HEK293T (cell line): ENCODE measurements around the gene MAP4K1.

Source experiments
- CTCF ChIA-PET: fragments of 350-600 bp; formaldehyde crosslinking; extraction: SDS; loops from one replicate; lab custom pipeline; 2021; ENCODE audit warnings: antibody characterized with exemption, inconsistent platforms; lab: Yijun Ruan, JAX
- POLR2A ChIA-PET: fragments of 350-600 bp; formaldehyde crosslinking; extraction: SDS; loops from one replicate; lab custom pipeline; 2020; ENCODE audit warnings: antibody characterized with exemption, inconsistent platforms; lab: Yijun Ruan, JAX
- DNase-seq: peaks from one replicate; pipeline ENCODE4 v3.0.0; 2012; ENCODE audit warnings: mixed read lengths; ENCODE audit errors: extremely low spot score
- ARNT ChIP-seq: fragments of 450-650 bp; IDR thresholded peaks from 2 replicates; pipeline ENCODE4 v1.6.1; 2017; ENCODE audit warnings: mild to moderate bottlenecking
- BHLHE40 ChIP-seq: fragments of 450-650 bp; IDR thresholded peaks from 2 replicates; pipeline ENCODE4 v1.6.1; 2016; ENCODE audit warnings: mild to moderate bottlenecking, moderate library complexity, borderline replicate concordance
- CTBP1 ChIP-seq: fragments of 450-650 bp; IDR thresholded peaks from 2 replicates; pipeline ENCODE4 v1.6.1; 2016; ENCODE audit warnings: borderline replicate concordance
- ELF4 ChIP-seq: fragments of 450-650 bp; IDR thresholded peaks from 2 replicates; pipeline ENCODE4 v1.6.1; 2017; ENCODE audit warnings: antibody characterized with exemption
- FOXA1 ChIP-seq: fragments of 450-650 bp; IDR thresholded peaks from 2 replicates; pipeline ENCODE4 v1.6.1; 2016; ENCODE audit warnings: mild to moderate bottlenecking
- FOXK2 ChIP-seq: fragments of 450-650 bp; IDR thresholded peaks from 2 replicates; pipeline ENCODE4 v1.6.1; 2016; ENCODE audit warnings: mild to moderate bottlenecking
- FOXM1 ChIP-seq: fragments of 450-650 bp; IDR thresholded peaks from 2 replicates; pipeline ENCODE4 v1.6.1; 2017; ENCODE audit warnings: mild to moderate bottlenecking, borderline replicate concordance
- HDGF ChIP-seq: fragments of 450-650 bp; IDR thresholded peaks from 2 replicates; pipeline ENCODE4 v1.6.1; 2017; ENCODE audit warnings: antibody characterized with exemption, borderline replicate concordance
- L3MBTL2 ChIP-seq: fragments of 450-650 bp; conservative IDR thresholded peaks from 2 replicates; pipeline ENCODE4 v1.6.1; 2016; ENCODE audit warnings: mild to moderate bottlenecking
- LEF1 ChIP-seq: fragments of 450-650 bp; IDR thresholded peaks from 2 replicates; pipeline ENCODE4 v1.6.1; 2017; ENCODE audit warnings: mild to moderate bottlenecking, borderline replicate concordance
- NFRKB ChIP-seq: fragments of 450-650 bp; IDR thresholded peaks from 2 replicates; pipeline ENCODE4 v1.6.1; 2016; ENCODE audit warnings: mild to moderate bottlenecking, moderate library complexity
- SP1 ChIP-seq: fragments of 450-650 bp; IDR thresholded peaks from 2 replicates; pipeline ENCODE4 v1.6.1; 2017
- SUZ12 ChIP-seq: fragments of 450-650 bp; IDR thresholded peaks from 2 replicates; pipeline ENCODE4 v1.6.1; 2016; ENCODE audit warnings: mild to moderate bottlenecking
- TARDBP ChIP-seq: fragments of 450-650 bp; IDR thresholded peaks from 2 replicates; pipeline ENCODE4 v1.6.1; 2016
- ZNF384 ChIP-seq: fragments of 450-650 bp; IDR thresholded peaks from 2 replicates; pipeline ENCODE4 v1.6.1; 2016
- TF ChIP-seq, protein P1 (sequence below): fragments of 450-650 bp; IDR thresholded peaks from 2 replicates; pipeline ENCODE4 v1.6.1; 2016

The MAP4K1 gene

DNA sequence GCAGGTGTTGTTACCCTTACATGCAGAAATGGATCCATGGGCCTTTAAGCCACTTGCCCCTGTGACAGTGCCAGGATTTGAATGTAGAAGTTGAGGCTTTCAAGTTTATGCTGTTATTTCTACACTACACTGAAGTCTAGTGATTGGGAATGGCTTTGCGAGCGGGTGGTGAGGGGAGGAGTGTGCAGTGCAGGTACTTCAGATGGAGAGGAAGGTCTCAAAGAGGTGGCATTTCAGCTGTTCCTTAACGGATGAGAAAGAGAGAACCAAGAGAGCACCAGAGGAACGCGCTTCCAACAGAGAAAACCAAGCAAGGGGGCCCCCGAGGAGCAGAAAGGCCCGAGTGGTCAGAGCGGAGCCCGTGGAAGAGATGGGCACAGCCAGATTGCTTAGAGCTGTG lies 43.0 kb upstream of the MAP4K1 start:
- no peak for DNase-seq
- TF ChIP-seq FOXK2 (no peak), NFRKB (no peak), FOXA1 (no peak), BHLHE40 (no peak), CTBP1 (no peak), ELF4 (no peak), SUZ12 (no peak), LEF1 (no peak), TARDBP (no peak), HDGF (no peak), FOXM1 (no peak), ZNF384 (no peak), SP1 (no peak)
- TF ChIP-seq, protein P1, sequence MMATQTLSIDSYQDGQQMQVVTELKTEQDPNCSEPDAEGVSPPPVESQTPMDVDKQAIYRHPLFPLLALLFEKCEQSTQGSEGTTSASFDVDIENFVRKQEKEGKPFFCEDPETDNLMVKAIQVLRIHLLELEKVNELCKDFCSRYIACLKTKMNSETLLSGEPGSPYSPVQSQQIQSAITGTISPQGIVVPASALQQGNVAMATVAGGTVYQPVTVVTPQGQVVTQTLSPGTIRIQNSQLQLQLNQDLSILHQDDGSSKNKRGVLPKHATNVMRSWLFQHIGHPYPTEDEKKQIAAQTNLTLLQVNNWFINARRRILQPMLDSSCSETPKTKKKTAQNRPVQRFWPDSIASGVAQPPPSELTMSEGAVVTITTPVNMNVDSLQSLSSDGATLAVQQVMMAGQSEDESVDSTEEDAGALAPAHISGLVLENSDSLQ, result no peak
- ChIA-PET POLR2A (interaction anchor here (1.0 kb wide), 1 partner anchor 11 kb away, joined by 3 read pairs; no protein-coding TSS in a partner anchor), CTCF (no interaction called here)

DNA sequence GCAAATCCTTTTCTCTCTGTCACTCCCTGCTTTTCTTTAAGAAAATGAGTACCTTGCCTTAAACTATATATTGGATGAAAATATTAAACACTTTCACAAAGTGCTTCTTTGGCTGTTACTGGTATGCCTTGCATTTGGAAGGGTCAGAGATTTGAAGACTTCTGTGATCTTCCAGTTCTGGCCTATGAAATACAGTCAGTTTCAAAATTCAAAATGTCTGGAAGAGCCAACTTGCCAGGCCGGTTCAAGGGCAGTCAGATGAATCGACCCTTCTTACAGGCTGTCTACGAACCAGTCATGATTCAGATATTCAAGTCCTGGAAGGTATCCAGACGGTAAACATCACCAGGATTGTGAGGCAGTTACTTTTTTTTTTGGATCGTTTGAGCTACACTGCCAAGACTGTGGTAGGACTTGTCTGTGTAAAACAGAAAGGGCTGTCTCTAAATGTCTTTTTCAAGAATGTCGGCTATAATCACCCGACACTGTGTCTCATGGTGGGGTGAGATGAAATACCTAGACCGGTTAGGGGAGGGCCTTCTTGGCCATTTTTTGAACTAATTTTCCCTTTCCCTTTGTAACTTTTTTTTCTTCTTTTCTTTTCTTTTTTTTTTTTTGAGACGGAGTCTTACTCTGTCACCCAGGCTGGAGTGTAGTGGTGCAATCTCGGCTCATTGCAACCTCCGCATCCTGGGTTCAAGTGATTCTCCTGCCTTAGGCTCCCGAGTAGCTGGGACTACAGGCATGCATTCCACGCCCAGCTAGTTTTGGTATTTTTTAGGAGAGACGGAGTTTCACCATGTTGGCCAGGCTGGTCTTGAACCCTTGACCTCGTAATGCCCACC lies 40.9 kb upstream of the MAP4K1 start:
- no peak for DNase-seq
- ChIA-PET POLR2A (no interaction called here), CTCF (interaction anchor here (0.6 to 0.8 kb wide), 2 partner anchors 24 to 307 kb away, joined by 3 to 8 read pairs; no protein-coding TSS in a partner anchor)
- TF ChIP-seq FOXM1, result no peak
- no peak for TF ChIP-seq ARNT
- TF ChIP-seq HDGF, result no peak
- TF ChIP-seq CTBP1, result no peak
- TF ChIP-seq FOXK2, result no peak
- no peak for TF ChIP-seq ELF4
- no peak for TF ChIP-seq SP1
- TF ChIP-seq TARDBP, result no peak
- no peak for TF ChIP-seq ZNF384
- no peak for TF ChIP-seq L3MBTL2
- no peak for TF ChIP-seq SUZ12
- TF ChIP-seq, protein P1, result no peak
- TF ChIP-seq LEF1, result no peak
- TF ChIP-seq NFRKB, result no peak
- no peak for TF ChIP-seq BHLHE40
- no peak for TF ChIP-seq FOXA1

DNA sequence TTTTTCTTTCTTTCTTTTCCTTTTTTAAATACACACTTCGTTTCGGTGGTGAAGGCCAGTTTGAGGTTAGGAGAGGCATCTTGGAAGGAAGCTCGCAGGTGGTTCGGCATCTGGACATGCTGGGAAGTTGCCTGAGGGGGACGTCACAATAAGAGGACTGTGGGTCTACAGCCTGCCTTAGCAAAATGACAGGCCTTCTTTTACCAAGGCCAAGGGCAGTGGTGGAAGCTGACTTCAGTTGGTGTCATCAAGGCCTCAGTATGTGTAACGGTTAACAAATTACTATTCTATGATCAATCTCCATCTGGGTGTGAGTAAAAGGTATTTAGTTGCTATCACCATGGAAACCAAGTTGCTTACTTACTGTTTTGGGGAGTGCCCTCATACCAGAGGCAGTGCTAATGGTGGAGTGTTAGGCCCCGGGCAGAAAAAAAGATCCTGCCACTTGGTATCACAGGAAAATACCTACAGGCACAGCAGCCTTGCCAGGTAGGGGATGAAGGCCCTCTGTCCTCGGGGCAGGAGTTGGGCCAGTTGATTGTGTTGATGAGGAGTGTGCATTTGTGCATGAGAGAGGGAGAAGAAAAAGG lies 40.0 kb upstream of the MAP4K1 start:
- CTCF ChIA-PET, result no interaction called here
- DNase-seq, result no peak
- POLR2A ChIA-PET, result no interaction called here
- TF ChIP-seq ELF4 (no peak), TARDBP (no peak), SUZ12 (no peak), ZNF384 (no peak), FOXA1 (no peak), L3MBTL2 (no peak), BHLHE40 (no peak), SP1 (no peak), CTBP1 (no peak), HDGF (no peak)

DNA sequence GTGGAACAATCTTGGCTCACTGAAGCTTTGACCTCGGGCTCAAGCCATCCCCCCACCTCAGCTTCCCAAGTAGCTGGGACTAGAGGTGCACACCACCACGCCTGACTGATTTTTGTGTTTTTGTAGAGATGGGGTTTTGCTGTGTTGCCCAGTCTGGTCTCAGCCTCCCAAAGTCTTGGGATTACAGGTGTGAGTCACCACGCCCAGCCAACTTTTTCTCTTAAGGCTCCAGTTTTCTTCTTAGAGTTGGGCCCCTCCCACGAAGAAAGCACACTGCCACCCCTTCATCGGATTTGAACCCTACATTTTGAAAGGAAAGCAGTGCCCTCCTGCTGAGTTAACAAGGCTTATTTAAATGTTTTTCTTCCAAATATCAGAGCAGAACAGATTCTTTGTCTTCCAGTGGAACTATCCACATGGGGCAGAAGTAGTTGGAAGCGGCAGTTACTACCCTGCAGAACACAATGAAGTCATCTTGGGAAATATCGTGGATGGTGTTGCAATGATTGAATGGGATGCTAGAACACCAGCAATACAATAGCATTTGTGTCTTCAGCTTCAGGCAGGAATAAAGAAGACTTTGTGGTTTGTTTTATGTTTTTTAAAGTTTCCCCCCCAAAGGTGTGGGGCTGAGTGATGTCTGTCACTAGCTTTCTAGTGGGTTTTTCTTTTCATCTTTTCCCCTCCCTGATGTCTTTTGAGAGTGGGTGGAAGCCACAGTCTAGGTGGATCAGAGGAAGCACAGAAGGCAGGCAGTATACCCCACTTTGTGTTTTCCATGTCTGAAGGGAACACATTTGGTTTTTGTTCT lies 38.6 kb upstream of the MAP4K1 start:
- no peak for TF ChIP-seq L3MBTL2
- no peak for TF ChIP-seq NFRKB
- no peak for TF ChIP-seq FOXM1
- TF ChIP-seq TARDBP, result no peak
- TF ChIP-seq SUZ12, result no peak
- TF ChIP-seq FOXA1, result no peak
- no peak for TF ChIP-seq ELF4
- no peak for TF ChIP-seq CTBP1
- TF ChIP-seq LEF1, result no peak
- no peak for TF ChIP-seq ARNT
- TF ChIP-seq, protein P1, result no peak
- no peak for TF ChIP-seq FOXK2
- no peak for TF ChIP-seq SP1
- no peak for TF ChIP-seq ZNF384
- TF ChIP-seq HDGF, result no peak
- TF ChIP-seq BHLHE40, result no peak
- POLR2A ChIA-PET, result no interaction called here
- CTCF ChIA-PET, result no interaction called here
- no peak for DNase-seq

DNA sequence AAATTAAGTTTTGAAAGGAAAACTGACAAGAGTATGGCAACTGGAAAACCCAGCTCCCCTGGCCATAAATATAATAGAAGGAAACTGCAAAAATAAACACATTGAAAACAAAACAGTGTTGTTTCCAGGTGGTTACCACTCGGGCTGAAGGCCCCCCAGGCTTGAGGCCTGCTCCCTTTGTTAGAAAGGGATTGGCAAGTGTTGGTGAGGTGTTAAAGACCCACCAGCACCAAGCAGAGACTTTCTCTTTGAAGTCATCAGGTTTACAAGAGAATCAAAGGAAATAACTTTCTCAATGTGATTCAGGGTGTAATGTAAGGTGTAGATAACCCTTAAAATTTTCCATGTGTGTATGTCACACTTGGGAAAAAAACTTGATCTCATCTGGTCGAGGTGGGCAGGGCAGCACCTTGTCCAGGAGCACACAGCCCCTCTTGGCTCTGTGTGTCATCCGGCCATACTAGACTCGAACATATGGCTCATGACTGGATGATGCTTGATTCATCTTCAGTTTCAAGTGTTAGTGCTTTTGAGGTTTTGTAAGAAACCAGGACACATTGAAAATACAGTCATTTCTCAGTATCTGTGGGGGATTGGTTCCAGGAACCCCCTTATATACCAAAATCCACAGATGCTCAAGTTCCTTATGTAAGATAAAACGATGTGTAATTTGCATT lies 37.5 kb upstream of the MAP4K1 start:
- CTCF ChIA-PET, result no interaction called here
- TF ChIP-seq CTBP1, result no peak
- POLR2A ChIA-PET, result no interaction called here
- DNase-seq, result no peak
